Trophoblast cell (in vitro differentiated cells and primary cell): ENCODE results near the gene NNMT.

Experiments used
- DNase-seq, 2 donors: peaks; one replicate each; pipeline ENCODE4 v3.0.0-alpha.2; 2016
- H2AFZ ChIP-seq: 2 replicates; pipeline ENCODE4 v1.6.1; 2013; ENCODE audit warnings: low read length, moderate library complexity, mild to moderate bottlenecking; ENCODE audit not compliant: insufficient read depth, poor library complexity
- H2AK5ac ChIP-seq: 2 replicates; pipeline ENCODE4 v1.6.1; 2013; ENCODE audit warnings: mild to moderate bottlenecking, low read length
- H2BK120ac ChIP-seq: 2 replicates; pipeline ENCODE4 v1.6.1; 2013; ENCODE audit warnings: low read length, mild to moderate bottlenecking, moderate library complexity; ENCODE audit not compliant: insufficient read depth, poor library complexity
- H2BK12ac ChIP-seq: 2 replicates; pipeline ENCODE4 v1.6.1; 2013; ENCODE audit warnings: mild to moderate bottlenecking, low read length, moderate library complexity
- H2BK5ac ChIP-seq: 2 replicates; pipeline ENCODE4 v1.6.1; 2013; ENCODE audit warnings: low read length, low read depth, moderate library complexity, mild to moderate bottlenecking; ENCODE audit not compliant: poor library complexity
- H3K14ac ChIP-seq: 2 replicates; pipeline ENCODE4 v1.6.1; 2013; ENCODE audit warnings: mild to moderate bottlenecking, low read length
- H3K18ac ChIP-seq: 2 replicates; pipeline ENCODE4 v1.6.1; 2013; ENCODE audit warnings: mild to moderate bottlenecking, low read length
- H3K23ac ChIP-seq: 2 replicates; pipeline ENCODE4 v1.6.1; 2013; ENCODE audit warnings: low read length
- H3K27ac ChIP-seq: 2 replicates; pipeline ENCODE4 v1.5.1; 2013; ENCODE audit warnings: low read depth, mild to moderate bottlenecking, inconsistent platforms, low read length, moderate library complexity
- H3K27me3 ChIP-seq: 2 replicates; pipeline ENCODE4 v1.6.1; 2013; ENCODE audit warnings: inconsistent platforms, mild to moderate bottlenecking, low read length, moderate library complexity; ENCODE audit not compliant: insufficient read depth
- H3K36me3 ChIP-seq, 2 experiments: 1 replicate in 1 of 2; 2 replicates in 1 of 2; pipeline ENCODE4 v1.6.1; 2013; ENCODE audit warnings: low read length in 2 of 2, mild to moderate bottlenecking in 2 of 2, moderate library complexity in 1 of 2; ENCODE audit not compliant: insufficient read depth in 2 of 2, control insufficient read depth in 1 of 2
- H3K4ac ChIP-seq: 2 replicates; pipeline ENCODE4 v1.6.1; 2013; ENCODE audit warnings: low read depth, mild to moderate bottlenecking, low read length, moderate library complexity
- H3K4me1 ChIP-seq, 2 experiments: 1 replicate in 1 of 2; 2 replicates in 1 of 2; pipeline ENCODE4 v1.6.1; 2013; ENCODE audit warnings: low read length in 2 of 2, mild to moderate bottlenecking in 2 of 2, moderate library complexity in 1 of 2; ENCODE audit not compliant: insufficient read depth in 2 of 2, control insufficient read depth in 1 of 2
- H3K4me2 ChIP-seq: 2 replicates; pipeline ENCODE4 v1.6.1; 2013; ENCODE audit warnings: inconsistent platforms, mild to moderate bottlenecking, low read length, moderate library complexity
- H3K4me3 ChIP-seq: 2 replicates; pipeline ENCODE4 v1.5.1; 2013; ENCODE audit warnings: mild to moderate bottlenecking, low read depth, low read length, inconsistent platforms
- H3K79me1 ChIP-seq: one replicate; pipeline ENCODE4 v1.6.1; 2013; ENCODE audit warnings: low read length
- H3K79me2 ChIP-seq: 2 replicates; pipeline ENCODE4 v1.6.1; 2013; ENCODE audit warnings: low read length, mild to moderate bottlenecking; ENCODE audit not compliant: control insufficient read depth, insufficient read depth, poor library complexity
- H3K9ac ChIP-seq: 2 replicates; pipeline ENCODE4 v1.6.1; 2013; ENCODE audit warnings: mild to moderate bottlenecking, low read length
- H3K9me3 ChIP-seq: 2 replicates; pipeline ENCODE4 v1.6.1; 2013; ENCODE audit warnings: low read depth, mild to moderate bottlenecking, control low read depth, inconsistent platforms, low read length; ENCODE audit not compliant: insufficient read depth
- H4K12ac ChIP-seq: 2 replicates; pipeline ENCODE4 v1.6.1; 2013; ENCODE audit warnings: low read depth, mild to moderate bottlenecking, low read length, moderate library complexity
- H4K8ac ChIP-seq: 2 replicates; pipeline ENCODE4 v1.6.1; 2013; ENCODE audit warnings: low read depth, mild to moderate bottlenecking, low read length, moderate library complexity
- H4K91ac ChIP-seq: one replicate; pipeline ENCODE4 v1.6.1; 2013; ENCODE audit warnings: low read depth, mild to moderate bottlenecking, low read length, moderate library complexity
- WGBS: extraction: QIAGEN DNeasy Blood & Tissue Kit; methylation state at CpG from one replicate; pipeline ENCODE4 v1.1.7; 2013; ENCODE audit warnings: missing lambda C conversion rate; ENCODE audit not compliant: insufficient read length, insufficient coverage; ENCODE audit errors: extremely low coverage; 5-methylcytosine and 5-hydroxymethylcytosine counted together

The NNMT gene

DNA sequence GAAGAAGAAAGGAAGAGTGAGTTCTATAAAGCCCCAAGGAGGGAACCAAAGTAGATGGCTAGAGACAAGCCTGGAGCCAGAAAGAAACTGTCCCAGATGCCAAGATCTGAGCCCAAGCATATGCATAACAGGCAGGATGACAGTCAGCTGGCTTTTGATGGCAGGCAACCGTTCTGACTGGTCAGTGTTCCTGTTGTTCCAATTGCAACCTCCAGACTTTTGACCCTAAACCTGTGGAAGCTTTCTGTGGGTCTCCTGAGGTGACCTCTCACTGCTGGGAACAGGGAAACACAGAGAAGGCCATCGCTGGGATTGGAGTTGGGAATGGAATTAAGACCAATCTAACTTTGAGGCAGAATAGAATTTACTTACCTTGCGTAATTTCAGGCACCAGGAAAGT is 21.6 kb upstream of the NNMT start:
- Histone ChIP-seq H2BK12ac (no peak overlapping the region), H3K23ac (no peak overlapping the region), H3K36me3 (no peaks in the 10 kb centered on the region), H3K18ac (no peak overlapping the region), H3K79me1 (no peaks in the 10 kb centered on the region), H4K8ac (no peak overlapping the region), H2BK5ac (no peak overlapping the region), H2AFZ (no peak overlapping the region), H4K12ac (no peak overlapping the region), H3K9me3 (no peaks in the 10 kb centered on the region), H3K79me2 (no peaks in the 10 kb centered on the region), H3K14ac (no peak overlapping the region), H2AK5ac (no peak overlapping the region), H3K4me1 (no peaks in the 10 kb centered on the region), H3K9ac (no peak overlapping the region), H3K27ac (no peak overlapping the region), H4K91ac (no peak overlapping the region), H2BK120ac (no peak overlapping the region), H3K4ac (no peak overlapping the region), H3K4me3 (no peak overlapping the region), H3K4me2 (no peak overlapping the region), H3K27me3 (no peaks in the 10 kb centered on the region)
- WGBS = no CpG with 5 or more reads among the region's 3 CpGs
- DNase-seq = no peak

DNA sequence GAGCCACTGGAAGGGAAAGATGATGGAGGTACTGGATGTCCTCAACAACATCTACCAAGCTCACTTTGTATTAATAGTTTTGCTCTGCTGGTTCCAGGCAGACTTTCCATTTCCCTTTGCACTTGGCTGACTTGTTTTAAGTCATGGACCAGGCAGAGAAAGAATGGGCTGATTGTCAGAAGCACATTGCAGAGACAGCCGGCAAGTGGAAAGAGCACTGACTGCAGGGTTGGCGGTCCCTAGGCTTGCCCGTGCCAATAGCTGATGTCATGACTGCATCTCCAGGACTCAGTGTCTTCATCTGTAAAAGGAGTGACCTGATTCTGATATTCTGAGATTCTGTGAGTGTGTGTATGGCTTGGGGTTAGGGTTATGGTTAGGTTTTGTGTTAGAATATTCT is 20.9 kb upstream of the NNMT start:
- H4K8ac ChIP-seq = no peak overlapping the region
- no peak overlapping the region for H2BK120ac ChIP-seq
- H3K9me3 ChIP-seq = no peaks in the 10 kb centered on the region
- H2BK5ac ChIP-seq = no peak overlapping the region
- H2AK5ac ChIP-seq = no peak overlapping the region
- H3K27me3 ChIP-seq = no peaks in the 10 kb centered on the region
- no peak overlapping the region for H2BK12ac ChIP-seq
- H3K18ac ChIP-seq = no peak overlapping the region
- H2AFZ ChIP-seq = no peak overlapping the region
- no peak overlapping the region for H3K27ac ChIP-seq
- H3K9ac ChIP-seq = no peak overlapping the region
- no CpG with 5 or more reads among the region's 3 CpGs for WGBS
- no peak overlapping the region for H4K91ac ChIP-seq
- no peaks in the 10 kb centered on the region for H3K4me1 ChIP-seq
- H3K4ac ChIP-seq = no peak overlapping the region
- H3K4me2 ChIP-seq = no peak overlapping the region
- H3K79me1 ChIP-seq = no peaks in the 10 kb centered on the region
- no peak overlapping the region for H3K23ac ChIP-seq
- H3K4me3 ChIP-seq = no peak overlapping the region
- no peak for DNase-seq
- H4K12ac ChIP-seq = no peak overlapping the region
- no peaks in the 10 kb centered on the region for H3K36me3 ChIP-seq
- no peak overlapping the region for H3K14ac ChIP-seq
- no peaks in the 10 kb centered on the region for H3K79me2 ChIP-seq

DNA sequence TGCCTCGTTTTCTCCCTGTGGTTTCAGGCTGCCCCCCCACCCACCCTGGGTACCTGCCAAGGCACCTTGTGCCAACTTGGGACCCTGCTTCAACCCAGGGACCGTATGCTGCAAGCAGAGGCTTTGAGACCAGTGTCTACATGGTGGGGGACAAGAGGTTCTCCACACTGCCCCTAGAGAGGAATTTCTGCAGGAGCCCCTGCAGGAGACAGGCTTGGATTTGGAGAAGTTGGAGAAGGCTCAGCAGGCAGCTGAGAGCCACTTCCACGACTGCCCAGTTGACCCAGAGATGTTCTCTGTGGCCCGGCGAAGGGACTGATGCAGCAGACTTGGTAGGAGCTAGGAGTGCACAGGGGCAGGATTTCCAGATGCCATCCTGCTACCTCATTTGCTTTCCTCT is 20.1 kb upstream of the NNMT start:
- Histone ChIP-seq H2AK5ac (no peak overlapping the region), H3K4me2 (no peak overlapping the region), H3K4me1 (peaks cover 4% of the 10 kb centered on the region in 2 experiments), H2AFZ (no peak overlapping the region), H2BK5ac (no peak overlapping the region), H3K79me1 (peaks cover 4% of the 10 kb centered on the region), H4K8ac (no peak overlapping the region), H3K4me3 (no peak overlapping the region), H3K36me3 (no peaks in the 10 kb centered on the region), H3K9ac (no peak overlapping the region), H3K4ac (no peak overlapping the region), H3K9me3 (no peaks in the 10 kb centered on the region), H3K27ac (no peak overlapping the region), H4K91ac (no peak overlapping the region), H3K27me3 (no peaks in the 10 kb centered on the region), H2BK12ac (no peak overlapping the region), H4K12ac (no peak overlapping the region), H3K18ac (no peak overlapping the region), H3K23ac (no peak overlapping the region), H2BK120ac (no peak overlapping the region), H3K14ac (no peak overlapping the region), H3K79me2 (no peaks in the 10 kb centered on the region)
- DNase-seq = no peak
- no CpG with 5 or more reads among the region's 5 CpGs for WGBS

DNA sequence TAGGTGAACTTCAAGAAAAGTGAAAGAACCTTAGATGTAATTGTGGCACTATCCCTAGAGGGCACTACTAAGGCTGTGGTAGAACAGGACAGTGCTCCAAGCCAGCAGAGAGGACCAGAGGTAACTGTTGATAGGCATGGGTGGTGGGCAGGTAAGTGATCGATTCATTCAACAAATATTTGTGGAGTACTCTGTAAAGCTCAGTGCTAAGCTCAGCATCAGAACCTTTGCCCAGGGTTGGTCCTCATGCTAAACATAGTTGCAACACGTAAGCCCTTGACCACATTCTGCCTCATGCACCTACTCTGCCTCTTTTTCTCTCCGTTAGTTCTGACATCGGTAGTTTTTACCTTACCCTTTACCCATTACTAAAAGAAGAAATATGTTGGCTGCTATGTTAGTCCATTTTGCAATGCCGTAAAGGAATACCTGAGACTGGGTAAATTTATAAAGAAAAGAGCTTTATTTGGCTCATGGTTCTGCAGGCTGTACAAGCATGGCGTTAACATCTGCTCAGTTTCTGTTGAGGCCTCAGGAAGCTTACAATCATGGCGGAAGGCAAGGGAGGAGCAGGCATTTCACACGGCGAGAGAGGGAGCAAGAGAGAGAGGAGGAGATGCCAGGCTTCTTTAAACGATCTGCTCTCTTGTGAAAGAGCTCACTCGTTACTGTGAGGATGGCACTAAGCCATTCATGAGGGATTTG is 18.4 kb upstream of the NNMT start:
- no peak overlapping the region for H4K91ac ChIP-seq
- H2BK120ac ChIP-seq = no peak overlapping the region
- no peaks in the 10 kb centered on the region for H3K36me3 ChIP-seq
- no peak overlapping the region for H2AK5ac ChIP-seq
- no peaks in the 10 kb centered on the region for H3K79me2 ChIP-seq
- DNase-seq = peak; percentile 38 to 53
- no peak overlapping the region for H4K12ac ChIP-seq
- H2BK5ac ChIP-seq = no peak overlapping the region
- no peak overlapping the region for H3K18ac ChIP-seq
- H2BK12ac ChIP-seq = no peak overlapping the region
- H3K14ac ChIP-seq = no peak overlapping the region
- no CpG with 5 or more reads among the region's 11 CpGs for WGBS
- no peaks in the 10 kb centered on the region for H3K27me3 ChIP-seq
- no peak overlapping the region for H3K4ac ChIP-seq
- H3K4me3 ChIP-seq = no peak overlapping the region
- H2AFZ ChIP-seq = no peak overlapping the region
- no peak overlapping the region for H3K27ac ChIP-seq
- peaks cover 8% of the 10 kb centered on the region for H3K79me1 ChIP-seq
- H3K4me1 ChIP-seq = peaks cover 7 to 9% of the 10 kb centered on the region in 2 experiments
- H3K9me3 ChIP-seq = no peaks in the 10 kb centered on the region
- no peak overlapping the region for H3K4me2 ChIP-seq
- H3K23ac ChIP-seq = no peak overlapping the region
- no peak overlapping the region for H4K8ac ChIP-seq
- no peak overlapping the region for H3K9ac ChIP-seq
